VCaP (cell line): ENCODE measurements around the gene BIRC6.
"Not testable (repeated sequence)": the region's sequence is repeated elsewhere in the genome, so short reads cannot be mapped to it uniquely, and the experiment has no call there.

Source experiments
- H3K27ac ChIP-seq: fragments of 450-650 bp; 2 replicates; pipeline ENCODE4 v1.5.1; 2017
- CTCF ChIP-seq: fragments of 450-650 bp; conservative IDR thresholded peaks from 2 replicates; pipeline ENCODE4 v1.5.1; 2017; ENCODE audit warnings: mild to moderate bottlenecking, moderate library complexity

BIRC6 gene

GRCh38 chr2:32456808-32457207 is 100.0 kb downstream of the BIRC6 start:
- TF ChIP-seq CTCF = no peak
- H3K27ac ChIP-seq = no peak overlapping the region

DNA sequence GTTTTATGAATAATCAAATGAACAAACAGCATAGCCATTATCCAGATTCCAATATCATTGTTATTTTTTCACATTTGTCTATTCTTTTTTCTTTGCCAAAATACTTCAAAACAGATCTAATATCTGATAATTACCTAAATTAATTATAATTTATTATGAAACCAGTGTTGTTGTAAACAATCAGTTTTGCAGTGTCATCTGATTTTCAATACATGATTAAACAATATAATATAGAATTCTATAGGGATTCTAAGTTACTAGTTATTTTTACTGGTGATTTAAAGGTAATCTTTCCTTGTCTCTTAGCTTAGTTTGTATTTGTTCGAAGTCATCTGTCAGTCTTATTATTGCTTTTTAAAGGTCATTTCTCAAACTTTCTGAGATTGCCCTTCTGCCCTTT is 101.0 kb downstream of the BIRC6 start:
- no peak overlapping the region for H3K27ac ChIP-seq
- TF ChIP-seq CTCF = no peak

DNA sequence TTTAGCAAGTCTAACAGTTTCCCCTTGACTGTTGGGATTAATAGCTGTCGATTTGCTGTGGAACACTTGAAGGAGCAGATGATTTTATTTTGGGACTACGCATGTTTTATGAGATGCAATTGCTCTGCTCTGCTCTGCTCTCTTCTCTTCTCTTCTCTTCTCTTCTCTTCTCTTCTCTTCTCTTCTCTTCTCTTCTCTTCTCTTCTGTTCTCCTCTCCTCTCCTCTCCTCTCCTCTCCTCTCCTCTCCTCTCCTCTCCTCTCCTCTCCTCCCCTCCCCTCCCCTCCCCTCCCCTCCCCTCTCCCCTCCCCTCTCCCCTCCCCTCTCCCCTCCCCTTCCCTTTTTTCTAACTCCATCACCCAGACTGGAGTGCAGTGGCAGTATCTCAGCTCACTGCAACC is 104.0 kb downstream of the BIRC6 start:
- not testable (repeated sequence) for H3K27ac ChIP-seq

DNA sequence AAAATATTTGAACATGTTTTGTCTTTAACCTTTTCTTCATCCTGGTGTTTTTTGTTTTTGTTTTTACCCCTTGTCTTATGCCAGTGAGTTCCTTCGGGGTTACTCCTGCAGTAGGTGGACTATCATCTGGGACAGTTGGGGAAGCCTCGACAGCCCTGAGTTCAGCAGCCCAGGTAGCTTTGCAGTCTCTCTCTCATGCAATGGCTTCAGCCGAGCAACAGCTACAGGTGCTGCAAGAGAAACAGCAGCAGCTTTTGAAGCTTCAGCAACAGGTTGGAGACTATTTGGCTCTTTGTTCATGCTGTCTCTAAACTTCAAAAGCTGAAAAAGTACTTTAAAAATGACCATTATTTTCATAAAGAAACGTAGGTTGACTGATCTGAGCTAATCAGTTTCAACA is 106.3 kb downstream of the BIRC6 start:
- H3K27ac ChIP-seq = no peak overlapping the region
- TF ChIP-seq CTCF = no peak

DNA sequence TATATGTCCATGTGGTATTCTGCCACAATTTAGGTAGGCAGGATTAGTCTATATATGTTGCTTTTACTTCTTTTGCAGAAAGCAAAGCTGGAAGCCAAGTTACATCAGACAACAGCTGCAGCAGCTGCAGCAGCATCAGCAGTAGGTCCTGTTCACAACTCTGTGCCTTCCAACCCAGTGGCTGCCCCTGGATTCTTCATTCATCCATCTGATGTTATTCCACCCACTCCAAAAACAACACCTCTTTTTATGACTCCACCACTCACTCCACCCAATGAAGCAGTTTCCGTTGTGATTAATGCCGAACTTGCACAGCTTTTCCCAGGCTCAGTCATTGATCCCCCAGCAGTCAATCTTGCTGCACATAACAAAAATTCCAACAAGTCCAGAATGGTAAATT is 107.6 kb downstream of the BIRC6 start:
- no peak for TF ChIP-seq CTCF
- no peak overlapping the region for H3K27ac ChIP-seq

- no peak for TF ChIP-seq CTCF
- no peak overlapping the region for H3K27ac ChIP-seq
Measured at GRCh38 chr2:32472605-32473004, 115.8 kb downstream of the BIRC6 start.

DNA sequence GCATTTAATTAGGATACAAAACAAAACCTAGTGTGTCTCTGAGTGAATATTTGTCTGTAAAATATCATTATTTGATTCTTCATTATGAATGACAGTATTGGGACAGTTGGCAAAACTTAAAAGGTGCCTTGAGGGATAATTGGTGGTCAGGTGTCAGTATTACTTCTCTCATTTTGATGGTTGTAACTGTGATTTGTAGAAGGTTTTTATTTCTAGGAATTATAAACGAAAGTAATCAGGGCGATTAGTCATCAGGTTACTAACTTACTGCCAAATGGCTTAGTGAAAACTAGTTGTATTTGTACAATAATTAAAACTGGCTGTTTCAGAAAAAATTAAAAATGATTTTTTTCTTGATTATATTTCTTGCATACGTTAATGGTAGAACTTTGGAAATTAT is 117.6 kb downstream of the BIRC6 start:
- H3K27ac ChIP-seq = no peak overlapping the region
- no peak for TF ChIP-seq CTCF

- no peak overlapping the region for H3K27ac ChIP-seq
- no peak for TF ChIP-seq CTCF
Measured at GRCh38 chr2:32478889-32479620, 122.2 kb downstream of the BIRC6 start.
